Activated T-cell treated with anti-CD3 and anti-CD28 coated beads, Interleukin-2, amount 50 U/mL, for 4 hours (primary cell): ENCODE results near the gene BSPRY. TPM values are rescaled to one million over a fixed set of nuclear protein-coding genes. Genes with fewer than 3 reads are reported as not detected.
A peak's percentile ranks its signal among the peaks of the same experiment; 100 is the strongest.
"Not testable (repeated sequence)": the region's sequence is repeated elsewhere in the genome, so short reads cannot be mapped to it uniquely, and the experiment has no call there.

Experiments
- ATAC-seq, 2 donors: fragments of 200-7000 bp; cut with Tn5 transposase; one replicate each; pipeline ENCODE4 v1.10.0; 2021
- DNase-seq: peaks from one replicate; pipeline ENCODE4 v3.0.0-alpha.2; 2020
- H3K27me3 Mint-ChIP-seq: one replicate; pipeline ENCODE4 v1.8.0; 2021; ENCODE audit warnings: low read depth, mixed read lengths
- H3K36me3 Mint-ChIP-seq: one replicate; pipeline ENCODE4 v1.8.0; 2022; ENCODE audit warnings: mixed read lengths; ENCODE audit not compliant: insufficient read depth
- H3K4me1 Mint-ChIP-seq: one replicate; pipeline ENCODE4 v1.8.0; 2021; ENCODE audit warnings: low read depth, mixed read lengths
- H3K4me3 Mint-ChIP-seq: one replicate; pipeline ENCODE4 v1.8.0; 2021; ENCODE audit warnings: mild to moderate bottlenecking, moderate library complexity, mixed read lengths
- H3K9me3 Mint-ChIP-seq: one replicate; pipeline ENCODE4 v1.8.0; 2021; ENCODE audit warnings: mixed read lengths
- total RNA-seq, 3 donors: library from RNA; stranded (reverse); gene quantifications; one replicate each; pipeline ENCODE4 v1.2.1, GENCODE V29; 2021

Gene BSPRY
- total RNA-seq, 3 donors from 2014 or later: 0.60 to 1.8 (median 0.87) TPM

DNA sequence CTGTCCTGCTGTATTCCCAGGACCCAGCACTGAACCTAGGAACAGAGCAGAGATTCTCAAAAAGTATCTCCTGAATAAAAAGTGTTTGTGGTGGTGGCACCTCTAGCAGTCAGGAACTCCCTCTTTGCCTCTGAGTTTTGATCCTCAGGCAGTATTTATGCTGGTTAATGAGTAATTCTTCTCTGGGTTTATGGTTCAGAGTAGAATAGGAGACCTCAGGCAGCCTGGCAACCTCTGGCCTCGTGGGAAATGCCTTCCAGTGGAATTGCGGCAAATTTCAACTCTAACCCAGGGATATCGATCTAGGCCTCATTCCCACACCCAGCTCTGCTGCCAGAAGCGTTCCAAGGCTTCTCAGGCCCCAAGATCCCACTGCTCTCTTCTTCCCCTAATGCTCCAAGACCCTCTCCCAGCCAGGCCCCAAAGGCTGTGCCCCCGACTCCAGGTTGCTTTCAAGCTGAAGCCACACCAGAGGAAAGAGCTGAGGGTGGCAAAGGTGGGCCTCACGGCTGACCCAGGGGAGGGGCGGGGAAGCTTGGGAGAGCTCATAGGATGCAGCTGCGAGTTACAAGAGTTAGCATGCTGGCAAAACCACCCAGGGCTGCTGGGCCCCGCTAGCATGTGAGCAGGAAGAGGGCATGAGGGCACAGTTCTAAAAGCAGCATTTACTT, 38.4 kb downstream of the BSPRY start:
- ATAC-seq (no peak), DNase-seq (no peak)
- H3K4me1 Mint-ChIP-seq: no peaks in the 10 kb centered on the region
- no peak overlapping the region for H3K4me3 Mint-ChIP-seq
- H3K9me3 Mint-ChIP-seq: no peaks in the 10 kb centered on the region
- no peaks in the 10 kb centered on the region for H3K27me3 Mint-ChIP-seq
- H3K36me3 Mint-ChIP-seq: peaks cover 20% of the 10 kb centered on the region

- no peak for DNase-seq
- ATAC-seq: no peak
- Mint-ChIP-seq H3K4me3 (no peak overlapping the region), H3K9me3 (no peaks in the 10 kb centered on the region), H3K27me3 (no peaks in the 10 kb centered on the region), H3K36me3 (peaks cover 20% of the 10 kb centered on the region), H3K4me1 (no peaks in the 10 kb centered on the region)
Observed at GRCh38 chr9:113388833-113389232, 39.5 kb downstream of the BSPRY start.

- ATAC-seq: no peak
- peaks cover 20% of the 10 kb centered on the region for H3K36me3 Mint-ChIP-seq
Observed at GRCh38 chr9:113389451-113389850, 40.1 kb downstream of the BSPRY start.

GRCh38 chr9:113390192-113390960, 41.0 kb downstream of the BSPRY start:
- peaks cover 21% of the 10 kb centered on the region for H3K36me3 Mint-ChIP-seq
- no peaks in the 10 kb centered on the region for H3K9me3 Mint-ChIP-seq
- no peaks in the 10 kb centered on the region for H3K4me1 Mint-ChIP-seq

More at GRCh38 chr9:113389451-113389850, 40.1 kb downstream of the BSPRY start:
- no peak for DNase-seq
- Mint-ChIP-seq H3K27me3 (no peaks in the 10 kb centered on the region), H3K4me1 (no peaks in the 10 kb centered on the region), H3K9me3 (no peaks in the 10 kb centered on the region), H3K4me3 (no peak overlapping the region)

DNA sequence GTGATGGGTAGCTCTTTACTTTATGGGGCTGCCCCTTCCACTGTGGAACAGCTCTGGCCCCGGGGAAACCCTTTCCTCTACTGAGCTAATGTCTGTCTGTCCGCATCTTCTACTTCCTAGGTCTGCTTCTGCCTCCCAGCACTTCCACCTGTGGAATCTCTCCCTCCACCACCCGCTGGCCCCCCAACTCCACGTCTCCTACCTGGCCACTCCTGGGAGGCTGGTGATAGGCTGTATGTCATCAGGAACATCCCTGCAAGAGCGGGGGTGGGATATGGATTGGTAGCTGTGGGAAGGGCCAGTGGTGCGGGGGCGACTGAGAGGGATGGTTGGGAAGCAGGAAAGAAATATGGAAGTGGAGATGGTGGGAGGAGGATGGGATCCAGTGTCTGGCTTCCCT, 42.6 kb downstream of the BSPRY start:
- H3K9me3 Mint-ChIP-seq: no peaks in the 10 kb centered on the region
- no peak overlapping the region for H3K4me3 Mint-ChIP-seq
- H3K36me3 Mint-ChIP-seq: peaks cover 21% of the 10 kb centered on the region
- no peaks in the 10 kb centered on the region for H3K27me3 Mint-ChIP-seq
- DNase-seq: no peak
- no peak for ATAC-seq
- H3K4me1 Mint-ChIP-seq: no peaks in the 10 kb centered on the region

More at GRCh38 chr9:113390192-113390960, 41.0 kb downstream of the BSPRY start:
- Mint-ChIP-seq H3K27me3 (no peaks in the 10 kb centered on the region), H3K4me3 (no peak overlapping the region)
- no peak for DNase-seq
- no peak for ATAC-seq

- Mint-ChIP-seq H3K36me3 (peaks cover 10% of the 10 kb centered on the region), H3K27me3 (no peaks in the 10 kb centered on the region), H3K9me3 (no peaks in the 10 kb centered on the region), H3K4me3 (no peak overlapping the region), H3K4me1 (peaks cover 2% of the 10 kb centered on the region)
- ATAC-seq: no peak
- DNase-seq: no peak
Observed at GRCh38 chr9:113393281-113393680, 43.9 kb downstream of the BSPRY start.

DNA sequence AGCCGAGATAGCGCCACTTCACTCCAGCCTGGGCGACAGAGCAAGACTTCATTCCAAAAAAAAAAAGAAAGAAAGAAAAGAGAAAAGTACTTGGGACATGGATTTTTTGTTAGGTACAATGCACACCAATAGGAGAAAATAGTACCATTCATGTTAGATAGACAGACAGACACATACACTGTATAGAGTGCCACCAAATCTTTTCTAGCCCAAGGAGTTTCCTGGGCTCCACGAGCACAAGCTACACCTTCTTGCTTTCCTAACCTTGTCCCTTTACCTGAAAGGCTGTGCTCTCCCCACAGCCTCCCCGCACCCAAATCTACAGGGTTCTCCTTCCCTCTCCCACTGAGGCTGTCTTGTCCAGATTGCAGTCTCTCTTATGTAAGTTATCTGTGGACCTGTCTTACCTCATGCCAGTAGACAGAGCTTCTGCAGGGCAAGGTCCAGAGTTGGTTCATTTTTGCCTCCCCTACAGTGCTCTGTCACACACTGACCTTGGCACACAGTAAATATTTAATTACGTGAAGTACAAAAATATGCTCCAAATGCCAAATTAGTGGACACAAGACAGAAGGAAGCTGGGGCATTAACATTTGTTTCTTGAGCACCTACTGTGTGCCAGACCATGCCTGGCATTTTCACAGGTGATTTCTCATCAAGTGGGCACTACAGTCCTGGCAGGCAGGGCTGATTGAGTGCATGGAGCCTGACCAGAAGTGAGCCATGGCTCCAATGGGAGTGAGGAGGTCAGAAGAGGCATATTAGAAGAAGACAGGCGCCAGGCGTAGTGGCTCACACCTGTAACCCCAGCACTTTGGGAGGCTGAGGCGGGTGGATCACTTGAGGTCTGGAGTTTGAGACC, 45.9 kb downstream of the BSPRY start:
- ATAC-seq (no peak), DNase-seq (no peak)
- H3K27me3 Mint-ChIP-seq: no peaks in the 10 kb centered on the region
- no peak overlapping the region for H3K4me3 Mint-ChIP-seq
- H3K36me3 Mint-ChIP-seq: peaks cover 9% of the 10 kb centered on the region
- no peaks in the 10 kb centered on the region for H3K9me3 Mint-ChIP-seq
- peaks cover 15% of the 10 kb centered on the region for H3K4me1 Mint-ChIP-seq

DNA sequence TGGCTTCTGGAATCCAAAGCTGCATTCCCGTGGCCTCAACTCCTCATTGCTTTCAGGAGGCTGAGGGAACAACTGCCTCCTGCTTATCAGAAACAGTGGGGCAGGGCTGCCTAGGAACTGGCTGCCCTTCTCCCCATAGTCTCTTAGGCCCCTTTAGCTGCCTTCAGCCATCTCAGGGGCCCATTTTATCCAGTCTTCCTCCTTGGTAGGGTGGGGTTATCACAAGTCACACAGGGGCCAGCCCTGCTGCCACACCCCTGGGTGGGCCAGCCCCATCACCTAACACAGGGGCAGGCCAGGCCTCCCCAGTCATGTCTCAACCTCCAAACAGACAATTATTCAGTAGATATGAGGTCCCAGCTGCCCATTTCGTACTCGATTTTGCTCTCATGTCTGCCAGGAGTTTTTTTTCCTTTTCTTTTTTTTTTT, 47.9 kb downstream of the BSPRY start:
- H3K4me1 Mint-ChIP-seq: peaks cover 23% of the 10 kb centered on the region
- H3K36me3 Mint-ChIP-seq: peaks cover 3% of the 10 kb centered on the region
- H3K27me3 Mint-ChIP-seq: no peaks in the 10 kb centered on the region
- no peak overlapping the region for H3K4me3 Mint-ChIP-seq
- no peaks in the 10 kb centered on the region for H3K9me3 Mint-ChIP-seq
- ATAC-seq: no peak
- DNase-seq: no peak

- Mint-ChIP-seq H3K4me3 (peak overlapping the region; percentile 49), H3K9me3 (no peaks in the 10 kb centered on the region), H3K27me3 (no peaks in the 10 kb centered on the region), H3K36me3 (peaks cover 3% of the 10 kb centered on the region), H3K4me1 (peaks cover 23% of the 10 kb centered on the region)
- DNase-seq (no peak), ATAC-seq (no peak)
Observed at GRCh38 chr9:113398796-113399195, 49.5 kb downstream of the BSPRY start.

DNA sequence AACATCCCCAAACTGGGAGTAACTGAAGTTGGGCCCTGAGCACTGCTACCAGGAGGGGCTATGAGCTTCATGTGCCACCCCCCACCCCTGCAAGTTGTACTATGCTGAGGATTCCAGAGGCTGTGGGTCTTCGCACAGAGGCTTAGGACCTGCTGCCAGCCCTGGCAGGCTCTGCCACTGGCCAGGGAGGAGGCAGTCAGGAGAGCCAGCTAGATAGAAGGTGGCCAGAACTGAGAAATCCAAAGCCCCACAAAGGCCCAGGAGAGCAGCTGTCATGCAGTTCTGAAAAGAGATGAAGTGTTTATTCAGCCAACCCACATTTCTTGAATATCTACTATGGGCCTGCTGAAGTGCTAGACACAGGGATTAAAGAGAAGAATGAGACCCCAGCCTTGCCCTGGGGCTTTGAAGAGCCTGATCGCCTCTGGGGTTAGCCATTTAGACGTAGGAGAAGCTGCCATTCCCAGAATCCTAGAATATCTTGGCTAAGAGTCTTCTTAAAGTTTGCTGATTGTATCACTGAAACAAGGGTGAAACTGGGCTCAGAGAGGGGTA, 50.4 kb downstream of the BSPRY start:
- no peaks in the 10 kb centered on the region for H3K27me3 Mint-ChIP-seq
- peaks cover 23% of the 10 kb centered on the region for H3K4me1 Mint-ChIP-seq
- H3K36me3 Mint-ChIP-seq: peaks cover 3% of the 10 kb centered on the region
- H3K9me3 Mint-ChIP-seq: no peaks in the 10 kb centered on the region
- peak overlapping the region; percentile 89 for H3K4me3 Mint-ChIP-seq
- no peak for DNase-seq
- ATAC-seq: no peak

DNA sequence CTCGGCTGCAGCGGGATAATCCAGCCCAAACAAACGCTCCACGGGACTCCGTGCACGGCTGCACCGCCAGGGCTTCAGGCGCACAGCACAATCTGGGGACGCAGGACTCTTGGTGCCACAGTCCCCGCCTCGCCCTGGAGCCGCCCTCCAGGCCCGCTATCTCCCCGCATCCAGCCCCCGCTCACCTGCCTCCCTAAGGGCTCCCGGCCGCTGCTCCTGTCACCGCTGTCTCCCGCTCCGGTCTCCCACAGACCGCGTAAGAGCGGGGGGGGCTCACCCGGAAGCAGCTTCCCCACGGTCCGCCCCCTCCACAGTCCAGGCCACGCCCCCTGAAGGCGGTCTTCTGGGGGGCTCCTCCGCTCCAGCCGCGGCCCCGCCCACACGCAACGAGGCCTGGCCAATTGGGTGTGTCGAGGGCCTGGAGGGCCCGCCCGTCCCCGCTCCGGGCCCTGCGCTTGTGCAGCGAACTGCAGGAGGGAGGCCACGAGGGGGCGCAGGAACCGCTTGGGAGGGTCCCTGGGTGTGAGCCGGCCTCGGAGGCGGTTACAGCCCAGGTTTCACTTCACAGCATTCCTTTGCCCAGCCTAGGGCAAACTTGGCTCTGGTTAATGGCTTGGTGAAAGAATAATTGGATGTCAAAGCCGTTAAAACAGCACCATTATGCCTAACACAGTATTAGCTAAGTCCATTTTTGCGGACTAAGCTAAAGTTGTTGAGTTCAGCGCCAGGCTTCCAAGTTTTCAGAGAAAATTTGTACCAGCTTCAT, 51.9 kb downstream of the BSPRY start, which contains the start of gene ALAD:
Gene ALAD, minus strand, starts transcription at position 258 of the 766 bp plus-strand sequence. CDS start 7,725 bp downstream, outside the sequence.
- Mint-ChIP-seq H3K9me3 (no peaks in the 10 kb centered on the region), H3K27me3 (no peaks in the 10 kb centered on the region), H3K4me3 (peak within 1 kb of the TSS; percentile 89), H3K36me3 (no peaks in the 10 kb centered on the region), H3K4me1 (peaks cover 23% of the 10 kb centered on the region)
- DNase-seq (peak; percentile 100), ATAC-seq (peak; percentile 100)

GRCh38 chr9:113403646-113404045, 54.3 kb downstream of the BSPRY start:
- Mint-ChIP-seq H3K36me3 (peaks cover 13% of the 10 kb centered on the region), H3K9me3 (no peaks in the 10 kb centered on the region), H3K4me1 (peaks cover 37% of the 10 kb centered on the region), H3K4me3 (no peak overlapping the region), H3K27me3 (no peaks in the 10 kb centered on the region)
- DNase-seq: no peak
- ATAC-seq: no peak

DNA sequence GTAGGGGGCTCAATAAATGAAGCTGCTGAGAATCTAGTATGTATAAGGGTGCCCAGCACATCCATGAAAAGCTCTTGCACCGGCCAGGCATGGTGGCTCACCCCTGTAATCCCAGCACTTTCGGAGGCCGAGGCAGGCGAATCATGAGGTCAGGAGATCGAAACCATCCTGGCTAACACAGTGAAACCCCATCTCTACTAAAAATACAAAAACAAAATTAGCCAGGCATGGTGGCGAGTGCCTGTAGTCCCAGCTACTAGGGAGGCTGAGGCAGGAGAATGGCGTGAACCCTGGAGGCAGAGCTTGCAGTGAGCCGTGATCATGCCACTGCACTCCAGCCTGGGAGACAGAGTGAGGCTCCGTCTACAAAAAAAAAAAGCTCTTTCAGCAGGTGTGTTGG, 57.0 kb downstream of the BSPRY start:
- H3K27me3 Mint-ChIP-seq, H3K4me3 Mint-ChIP-seq, DNase-seq, H3K9me3 Mint-ChIP-seq, ATAC-seq: not testable (repeated sequence)
- Mint-ChIP-seq H3K36me3 (peaks cover 23% of the 10 kb centered on the region), H3K4me1 (peaks cover 33% of the 10 kb centered on the region)
